Smooth muscle cell (in vitro differentiated cells): ENCODE results near the gene MYH11. TPM values are rescaled to one million over a fixed set of nuclear protein-coding genes. Genes with fewer than 3 reads are reported as not detected.

Source experiments
- DNase-seq: peaks from one replicate; lab custom pipeline; 2025; ENCODE audit not compliant: unreplicated experiment; lab: John Stamatoyannopoulos, UW
- H2AFZ ChIP-seq: fragments of 200-600 bp; sonication (generic); 2 replicates; pipeline ENCODE4 v1.6.0; 2016; ENCODE audit warnings: antibody characterized with exemption, low read depth, mild to moderate bottlenecking
- H3F3A ChIP-seq: fragments of 200-600 bp; sonication (generic); 2 replicates; pipeline ENCODE4 v1.6.0; 2017; ENCODE audit warnings: antibody characterized with exemption, low read depth
- H3K27ac ChIP-seq: fragments of 200-600 bp; sonication (generic); 2 replicates; pipeline ENCODE4 v1.5.1; 2016; ENCODE audit warnings: low read depth, mild to moderate bottlenecking
- H3K27me3 ChIP-seq: fragments of 200-600 bp; sonication (generic); 2 replicates; pipeline ENCODE4 v1.6.1; 2016; ENCODE audit warnings: low read depth, mild to moderate bottlenecking
- H3K36me3 ChIP-seq: fragments of 200-600 bp; sonication (generic); 2 replicates; pipeline ENCODE4 v1.5.1; 2016; ENCODE audit warnings: low read depth
- H3K4me1 ChIP-seq: fragments of 200-600 bp; sonication (generic); 2 replicates; pipeline ENCODE4 v1.5.1; 2016; ENCODE audit warnings: low read depth
- H3K4me2 ChIP-seq: fragments of 200-600 bp; sonication (generic); 2 replicates; pipeline ENCODE4 v1.6.0; 2016; ENCODE audit warnings: mild to moderate bottlenecking
- H3K4me3 ChIP-seq: fragments of 200-600 bp; sonication (generic); 2 replicates; pipeline ENCODE4 v1.5.1; 2016; ENCODE audit warnings: mild to moderate bottlenecking
- H3K79me2 ChIP-seq: fragments of 200-600 bp; sonication (generic); 2 replicates; pipeline ENCODE4 v1.6.0; 2016; ENCODE audit warnings: low read depth, mild to moderate bottlenecking
- H3K9ac ChIP-seq: fragments of 200-600 bp; sonication (generic); 2 replicates; pipeline ENCODE4 v1.6.0; 2016; ENCODE audit warnings: low read depth
- H3K9me3 ChIP-seq: fragments of 200-600 bp; sonication (generic); replicated peaks from 2 replicates; pipeline ENCODE4 v1.5.1; 2016; ENCODE audit warnings: low read depth
- H4K20me1 ChIP-seq: fragments of 200-600 bp; sonication (generic); 2 replicates; pipeline ENCODE4 v1.6.0; 2016; ENCODE audit warnings: low read depth
- CTCF ChIP-seq: fragments of 200-600 bp; sonication (generic); IDR thresholded peaks from 2 replicates; pipeline ENCODE4 v1.5.1; 2017; ENCODE audit warnings: borderline replicate concordance, mild to moderate bottlenecking, antibody characterized with exemption; ENCODE audit not compliant: insufficient read depth, poor library complexity, severe bottlenecking
- WGBS: methylation state at CpG from one replicate; pipeline ENCODE4 v1.1.7; 2016; ENCODE audit warnings: low lambda C conversion rate; 5-methylcytosine and 5-hydroxymethylcytosine counted together
- polyA plus RNA-seq: library from polyadenylated mRNA; unstranded; fragments of >200 nt; fragmentation: Nextera tagmentation; extraction: Ambion mirVana; gene quantifications from 2 replicates; pipeline ENCODE4 v1.2.1, GENCODE V29; 2016
- total RNA-seq: library from RNA; depleted of rRNA; stranded (reverse); fragments of >200 nt; gene quantifications from 2 replicates; pipeline ENCODE4 v1.2.3, GENCODE V29; 2014

Gene MYH11
- total and polyA plus RNA-seq, 2 experiments from 2014 or later = 0.58 TPM; not detected in 1

DNA sequence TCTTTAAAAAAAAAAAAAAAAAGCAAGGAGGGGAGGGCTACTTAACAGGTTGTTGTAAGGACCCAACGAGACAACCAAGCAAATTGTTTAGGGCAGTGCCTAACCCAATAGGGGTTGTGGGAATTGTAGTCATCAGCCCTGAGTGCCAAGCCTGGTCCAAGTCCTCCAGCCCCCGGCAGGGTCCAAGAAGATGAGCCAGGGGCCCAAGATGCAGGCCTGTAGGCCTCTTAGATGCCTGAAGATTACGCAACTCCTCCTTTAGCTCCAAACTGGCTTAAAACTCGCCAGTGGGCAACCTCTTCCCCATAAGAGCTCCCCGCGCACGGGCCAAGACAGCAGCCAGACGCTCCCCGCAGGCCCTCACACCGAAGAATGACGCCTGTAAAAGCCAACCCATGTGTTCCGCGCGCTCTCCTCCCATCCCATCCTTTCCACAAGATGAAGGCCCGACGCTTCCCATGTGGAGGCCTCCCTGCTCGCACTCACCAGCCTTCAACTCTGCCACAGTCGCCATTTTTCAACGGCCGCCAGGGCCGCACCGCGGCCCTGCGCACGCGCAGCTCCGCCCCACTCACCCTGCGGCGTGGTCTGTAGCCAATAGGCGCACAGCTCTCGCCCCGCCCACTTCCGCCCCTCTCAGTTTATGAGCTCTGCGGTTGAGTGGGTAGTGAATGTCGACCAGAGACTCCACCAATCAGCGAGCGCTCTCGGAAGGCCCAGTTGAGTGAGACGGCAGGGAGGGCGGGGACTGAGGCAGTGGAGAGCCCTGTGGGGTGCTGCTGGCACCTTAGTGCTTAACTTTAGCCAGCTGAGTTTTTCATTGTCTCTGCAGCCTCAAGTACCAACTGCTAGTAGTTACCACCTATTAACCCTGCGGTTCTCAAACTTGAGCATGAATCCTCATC is 31.5 kb upstream of the MYH11 start, which contains the start of gene CEP20:
Gene CEP20 (minus strand): TSS at position 532 of the 905 bp plus-strand sequence. CDS start 18 bp downstream, at position 514.
- H3K4me1 ChIP-seq = peaks cover 10% of the 10 kb centered on the region
- peaks cover 6% of the 10 kb centered on the region for H4K20me1 ChIP-seq
- peaks cover 44% of the 10 kb centered on the region for H3K79me2 ChIP-seq
- peak within 1 kb of the TSS; percentile 82 for H3K4me3 ChIP-seq
- peak within 1 kb of the TSS; percentile 91 for H3K9ac ChIP-seq
- no peaks in the 10 kb centered on the region for H3K36me3 ChIP-seq
- no peaks in the 10 kb centered on the region for H3F3A ChIP-seq
- DNase-seq = peak; percentile 96
- H3K27ac ChIP-seq = peak within 1 kb of the TSS; percentile 72
- peak within 1 kb of the TSS; percentile 83 for H3K4me2 ChIP-seq
- WGBS = 2% methylated on average over 41 of the region's 41 CpGs
- TF ChIP-seq CTCF = peak; percentile 5
- peak within 1 kb of the TSS; percentile 86 for H2AFZ ChIP-seq
- H3K27me3 ChIP-seq = no peaks in the 10 kb centered on the region
- H3K9me3 ChIP-seq = no peaks in the 10 kb centered on the region

GRCh38 chr16:15887283-15887682 is 30.5 kb upstream of the MYH11 start:
- Histone ChIP-seq H3K27me3 (no peaks in the 10 kb centered on the region), H3K79me2 (peaks cover 48% of the 10 kb centered on the region), H2AFZ (no peak overlapping the region), H3F3A (no peaks in the 10 kb centered on the region), H3K9me3 (no peaks in the 10 kb centered on the region), H3K4me1 (peaks cover 10% of the 10 kb centered on the region), H3K9ac (no peak overlapping the region), H4K20me1 (peaks cover 7% of the 10 kb centered on the region), H3K4me3 (peak overlapping the region; percentile 82), H3K27ac (no peak overlapping the region), H3K36me3 (no peaks in the 10 kb centered on the region), H3K4me2 (peak overlapping the region; percentile 83)
- no peak for DNase-seq
- 95% methylated on average over 4 of the region's 4 CpGs for WGBS
- TF ChIP-seq CTCF = no peak

- Histone ChIP-seq H3K4me2 (no peak overlapping the region), H3K9me3 (no peaks in the 10 kb centered on the region), H4K20me1 (peaks cover 7% of the 10 kb centered on the region), H3F3A (no peaks in the 10 kb centered on the region), H3K27ac (no peak overlapping the region), H3K36me3 (no peaks in the 10 kb centered on the region), H3K27me3 (no peaks in the 10 kb centered on the region), H3K79me2 (peaks cover 54% of the 10 kb centered on the region), H3K9ac (no peak overlapping the region), H3K4me3 (no peak overlapping the region), H3K4me1 (peaks cover 10% of the 10 kb centered on the region), H2AFZ (no peak overlapping the region)
- TF ChIP-seq CTCF = no peak
- WGBS = 59% methylated on average over 1 of the region's 1 CpG
- no peak for DNase-seq
Measured at GRCh38 chr16:15886078-15886477, 29.2 kb upstream of the MYH11 start.
